ENCODE results near the gene CTNS. TPM values are rescaled to one million over a fixed set of nuclear protein-coding genes. Genes with fewer than 3 reads are reported as not detected.

The CTNS gene
- total RNA-seq, 1 experiment from 2014 or later, result 15.6 TPM

- Mint-ChIP-seq H3K9me3 (ENCODE audit: unreplicated experiment) (no peaks in the 10 kb centered on the region), H3K4me1 (ENCODE audit: low read depth, unreplicated experiment) (no peaks in the 10 kb centered on the region), H3K27ac (ENCODE audit: unreplicated experiment) (no peak overlapping the region), H3K27me3 (ENCODE audit: insufficient read depth, unreplicated experiment) (no peaks in the 10 kb centered on the region), H3K36me3 (ENCODE audit: insufficient read depth, unreplicated experiment) (peaks cover 14% of the 10 kb centered on the region), H3K4me3 (ENCODE audit: unreplicated experiment) (no peak overlapping the region)
- ChIA-PET CTCF (no interaction called here), POLR2A (no interaction called here)
- no peak for TF ChIP-seq CTCF (IDR thresholded peaks at IDR 0.05; ENCODE audit: insufficient read depth in 1 of 2, low read depth in 1 of 2, low read length in 1 of 2, severe bottlenecking in 1 of 2, unreplicated experiment in 1 of 2)
- H3K27me3 ChIP-seq (replicated peaks; ENCODE audit: control insufficient read depth, insufficient read depth, low read length), result no peaks in the 10 kb centered on the region
- DNase-seq, result no peak
- no peaks in the 10 kb centered on the region for H3K9me3 ChIP-seq
- no TSS peak for BruUV-seq (replicated peaks)
- H3K36me3 ChIP-seq (ENCODE audit: control insufficient read depth, insufficient read depth, low read length), result no peaks in the 10 kb centered on the region; the same call in 1 of the 2 replicates
- H3K4me1 ChIP-seq, result no peaks in the 10 kb centered on the region
- intact Hi-C loops (cut with micrococcal nuclease; ENCODE audit: unreplicated experiment), result no loop called here
- no peak overlapping the region for H3K4me3 ChIP-seq (ENCODE audit: low read depth, low read length)
Measured at GRCh38 chr17:3657588-3657869, 21.0 kb downstream of the CTNS start.

- intact Hi-C loops (cut with micrococcal nuclease; ENCODE audit: unreplicated experiment), result no loop called here
- Mint-ChIP-seq H3K27me3 (ENCODE audit: insufficient read depth, unreplicated experiment) (no peaks in the 10 kb centered on the region), H3K4me3 (ENCODE audit: unreplicated experiment) (no peak overlapping the region), H3K4me1 (ENCODE audit: low read depth, unreplicated experiment) (no peaks in the 10 kb centered on the region), H3K36me3 (ENCODE audit: insufficient read depth, unreplicated experiment) (peaks cover 14% of the 10 kb centered on the region), H3K27ac (ENCODE audit: unreplicated experiment) (no peak overlapping the region), H3K9me3 (ENCODE audit: unreplicated experiment) (no peaks in the 10 kb centered on the region)
- DNase-seq, result no peak
- H3K9me3 ChIP-seq, result no peaks in the 10 kb centered on the region
- ChIA-PET POLR2A (no interaction called here), CTCF (no interaction called here)
- no peaks in the 10 kb centered on the region for H3K27me3 ChIP-seq (replicated peaks; ENCODE audit: control insufficient read depth, insufficient read depth, low read length)
- H3K4me3 ChIP-seq (ENCODE audit: low read depth, low read length), result no peak overlapping the region
- H3K36me3 ChIP-seq (ENCODE audit: control insufficient read depth, insufficient read depth, low read length), result no peaks in the 10 kb centered on the region; the same call in 1 of the 2 replicates
- H3K4me1 ChIP-seq, result no peaks in the 10 kb centered on the region
- TF ChIP-seq CTCF (IDR thresholded peaks at IDR 0.05; ENCODE audit: insufficient read depth in 1 of 2, low read depth in 1 of 2, low read length in 1 of 2, severe bottlenecking in 1 of 2, unreplicated experiment in 1 of 2), result no peak
- no TSS peak for BruUV-seq (replicated peaks)
Measured at GRCh38 chr17:3657874-3658783, 21.6 kb downstream of the CTNS start.

- peaks cover 14% of the 10 kb centered on the region for H3K36me3 Mint-ChIP-seq (ENCODE audit: insufficient read depth, unreplicated experiment)
- H3K4me1 ChIP-seq, result no peaks in the 10 kb centered on the region
- no peaks in the 10 kb centered on the region for H3K9me3 Mint-ChIP-seq (ENCODE audit: unreplicated experiment)
- no peaks in the 10 kb centered on the region for H3K27me3 Mint-ChIP-seq (ENCODE audit: insufficient read depth, unreplicated experiment)
- DNase-seq, result no peak
- no peaks in the 10 kb centered on the region for H3K9me3 ChIP-seq
- H3K4me3 ChIP-seq (ENCODE audit: low read depth, low read length), result no peak overlapping the region
- no peak overlapping the region for H3K27ac Mint-ChIP-seq (ENCODE audit: unreplicated experiment)
- no peaks in the 10 kb centered on the region for H3K27me3 ChIP-seq (replicated peaks; ENCODE audit: control insufficient read depth, insufficient read depth, low read length)
- intact Hi-C loops (cut with micrococcal nuclease; ENCODE audit: unreplicated experiment), result no loop called here
- no peaks in the 10 kb centered on the region for H3K4me1 Mint-ChIP-seq (ENCODE audit: low read depth, unreplicated experiment)
- H3K4me3 Mint-ChIP-seq (ENCODE audit: unreplicated experiment), result no peak overlapping the region
- TF ChIP-seq CTCF (IDR thresholded peaks at IDR 0.05; ENCODE audit: insufficient read depth in 1 of 2, low read depth in 1 of 2, low read length in 1 of 2, severe bottlenecking in 1 of 2, unreplicated experiment in 1 of 2), result no peak
- POLR2A ChIA-PET, result no interaction called here
- CTCF ChIA-PET, result no interaction called here
- H3K36me3 ChIP-seq (ENCODE audit: control insufficient read depth, insufficient read depth, low read length), result no peaks in the 10 kb centered on the region; the same call in 1 of the 2 replicates
- no TSS peak for BruUV-seq (replicated peaks)
Measured at GRCh38 chr17:3658784-3659449, 22.4 kb downstream of the CTNS start.
